Tibial artery (tissue), 4 donors: ENCODE measurements around the gene PBRM1.

Experiments used
- DNase-seq, 2 donors: peaks; one replicate each; pipeline ENCODE4 v3.0.0-alpha.2; 2019
- H3K27ac ChIP-seq, 2 donors: fragments of 200-600 bp; sonication (generic) in 1 of 2; 1 replicate in 1 of 2; 2 replicates in 1 of 2; pipeline ENCODE4 v1.5.1; 2018 to 2019; ENCODE audit warnings: mild to moderate bottlenecking in 1 of 2
- H3K27me3 ChIP-seq, 2 donors: fragments of 200-600 bp; sonication (generic) in 1 of 2; one replicate each; pipeline versions ENCODE4 v1.5.1 to v1.6.0; 2016 to 2019
- H3K36me3 ChIP-seq, 3 donors: fragments of 200-600 bp; sonication (generic) in 2 of 3; one replicate each; pipeline ENCODE4 v1.5.1; 2016 to 2019; ENCODE audit warnings: mild to moderate bottlenecking in 2 of 3
- H3K4me1 ChIP-seq, 4 donors: fragments of 200-600 bp; sonication (generic) in 2 of 4; 1 replicate in 3 of 4; 2 replicates in 1 of 4; pipeline ENCODE4 v1.5.1; 2016 to 2019
- H3K4me3 ChIP-seq, 2 donors: fragments of 200-600 bp; sonication (generic) in 1 of 2; 1 replicate in 1 of 2; 2 replicates in 1 of 2; pipeline ENCODE4 v1.5.1; 2018 to 2019; ENCODE audit warnings: mild to moderate bottlenecking in 2 of 2
- H3K9me3 ChIP-seq, 3 donors: fragments of 200-600 bp; sonication (generic) in 1 of 3; one replicate each; pipeline ENCODE4 v1.5.1; 2016 to 2019
- CTCF ChIP-seq, 2 experiments: fragments of 200-600 bp in 1 of 2; fragments of 450-650 bp in 1 of 2; IDR thresholded peaks; one replicate each; pipeline ENCODE4 v1.5.1; 2017 to 2019; ENCODE audit warnings: antibody characterized with exemption in 2 of 2, mild to moderate bottlenecking in 1 of 2, moderate library complexity in 1 of 2
- intact Hi-C: fragments of 100-400 bp; cut with DNase I; formaldehyde crosslinking; loops from one replicate; pipeline ENCODE4 v1.15.0; 2023; ENCODE audit warnings: low total_unique reads

Gene PBRM1

GRCh38 chr3:52536369-52537164 is 149.1 kb downstream of the PBRM1 start, which contains the start of gene UQCC5:
Gene UQCC5, plus strand, starts transcription at chr3:52536605. Its CDS starts 151 bp downstream, at chr3:52536756.
- intact Hi-C loops, result loop anchor here (10.0 kb wide), 1 partner anchor 62 kb away; no protein-coding TSS in a partner anchor
- peaks cover 0 to 74% (median 62%) of the 10 kb centered on the region in 4 donors for H3K4me1 ChIP-seq

GRCh38 chr3:52536112-52536368 is 149.7 kb downstream of the PBRM1 start:
- Histone ChIP-seq H3K36me3 (peaks cover 0 to 8% (median 5%) of the 10 kb centered on the region in 3 donors), H3K27me3 (no peaks in the 10 kb centered on the region), H3K4me3 (peak overlapping the region; percentile 19 to 69), H3K27ac (peak overlapping the region; percentile 36 to 92), H3K9me3 (no peaks in the 10 kb centered on the region), H3K4me1 (peaks cover 0 to 75% (median 67%) of the 10 kb centered on the region in 4 donors)
- intact Hi-C loops, result loop anchor here (10.0 kb wide), 1 partner anchor 61 kb away; no protein-coding TSS in a partner anchor
- no peak for TF ChIP-seq CTCF (IDR thresholded peaks at IDR 0.05)
- no peak for DNase-seq

More at GRCh38 chr3:52536369-52537164, 149.1 kb downstream of the PBRM1 start, which contains the start of gene UQCC5:
- Histone ChIP-seq H3K27ac (peak within 1 kb of the TSS; percentile 83 to 92), H3K4me3 (peak within 1 kb of the TSS; percentile 68 to 69), H3K27me3 (no peaks in the 10 kb centered on the region), H3K9me3 (no peaks in the 10 kb centered on the region), H3K36me3 (peaks cover 0 to 10% (median 8%) of the 10 kb centered on the region in 3 donors)
- DNase-seq, result peak; percentile 97 to 99
- TF ChIP-seq CTCF (IDR thresholded peaks at IDR 0.05), result no peak

GRCh38 chr3:52535411-52536111 is 150.2 kb downstream of the PBRM1 start:
- H3K27ac ChIP-seq, result peak overlapping the region; percentile 83 to 92
- H3K9me3 ChIP-seq, result no peaks in the 10 kb centered on the region
- no peaks in the 10 kb centered on the region for H3K27me3 ChIP-seq
- H3K36me3 ChIP-seq, result peaks cover 0 to 3% (median under 1%) of the 10 kb centered on the region in 3 donors
- intact Hi-C loops, result loop anchor here (10.0 kb wide), 1 partner anchor 61 kb away; no protein-coding TSS in a partner anchor
- H3K4me3 ChIP-seq, result peak overlapping the region; percentile 19 to 69
- DNase-seq, result no peak
- peaks cover 0 to 80% (median 72%) of the 10 kb centered on the region in 4 donors for H3K4me1 ChIP-seq
- TF ChIP-seq CTCF (IDR thresholded peaks at IDR 0.05), result no peak

GRCh38 chr3:52534281-52535183 is 151.2 kb downstream of the PBRM1 start:
- Histone ChIP-seq H3K4me1 (peaks cover 0 to 83% (median 76%) of the 10 kb centered on the region in 4 donors), H3K9me3 (no peaks in the 10 kb centered on the region), H3K36me3 (no peaks in the 10 kb centered on the region), H3K27ac (peak overlapping the region; percentile 83 to 92), H3K4me3 (peak overlapping the region; percentile 72 to 78), H3K27me3 (no peaks in the 10 kb centered on the region)
- intact Hi-C loops, result loop anchor here (10.0 kb wide), 1 partner anchor 60 kb away; no protein-coding TSS in a partner anchor
- TF ChIP-seq CTCF (IDR thresholded peaks at IDR 0.05), result no peak
- peak in 1 of 2 donors; percentile 75 for DNase-seq
